Measurements from ENCODE around the gene ZNF197.

DNA sequence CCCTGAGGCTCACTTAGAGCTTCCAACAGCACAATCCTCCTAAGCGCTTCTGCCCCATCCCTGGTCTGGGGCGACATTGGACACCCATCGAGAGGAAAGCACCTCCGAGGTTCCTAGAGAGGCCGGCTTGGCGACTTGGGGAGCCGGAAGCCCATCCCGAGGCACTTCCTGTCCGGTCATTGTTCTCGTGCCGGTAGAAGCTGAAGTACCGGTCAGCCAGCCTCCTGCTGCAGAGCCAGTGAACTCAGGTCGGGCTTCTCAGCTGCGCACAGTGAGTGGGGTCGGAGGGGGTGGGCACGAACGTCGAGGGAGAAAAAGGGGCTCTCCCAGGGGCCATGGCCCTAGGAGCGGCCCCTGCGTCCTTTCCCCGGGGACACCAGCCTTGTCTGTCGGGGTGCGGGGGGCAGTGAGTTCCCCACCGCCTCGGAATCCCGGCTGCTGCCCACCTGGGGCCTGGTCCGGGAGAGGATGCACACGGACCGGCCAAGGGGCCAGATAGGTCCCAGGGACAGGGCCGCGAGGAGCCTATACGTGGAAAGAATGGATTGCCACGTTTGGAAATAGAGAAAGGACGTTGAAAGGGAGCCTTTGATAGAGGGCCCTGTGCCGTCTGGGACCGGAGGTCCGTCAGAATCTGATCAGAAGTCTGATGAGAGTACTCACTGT, 23.9 kb downstream of the ZNF197 start, which contains the start of gene ZNF35:
- TF ChIP-seq, protein P1, sequence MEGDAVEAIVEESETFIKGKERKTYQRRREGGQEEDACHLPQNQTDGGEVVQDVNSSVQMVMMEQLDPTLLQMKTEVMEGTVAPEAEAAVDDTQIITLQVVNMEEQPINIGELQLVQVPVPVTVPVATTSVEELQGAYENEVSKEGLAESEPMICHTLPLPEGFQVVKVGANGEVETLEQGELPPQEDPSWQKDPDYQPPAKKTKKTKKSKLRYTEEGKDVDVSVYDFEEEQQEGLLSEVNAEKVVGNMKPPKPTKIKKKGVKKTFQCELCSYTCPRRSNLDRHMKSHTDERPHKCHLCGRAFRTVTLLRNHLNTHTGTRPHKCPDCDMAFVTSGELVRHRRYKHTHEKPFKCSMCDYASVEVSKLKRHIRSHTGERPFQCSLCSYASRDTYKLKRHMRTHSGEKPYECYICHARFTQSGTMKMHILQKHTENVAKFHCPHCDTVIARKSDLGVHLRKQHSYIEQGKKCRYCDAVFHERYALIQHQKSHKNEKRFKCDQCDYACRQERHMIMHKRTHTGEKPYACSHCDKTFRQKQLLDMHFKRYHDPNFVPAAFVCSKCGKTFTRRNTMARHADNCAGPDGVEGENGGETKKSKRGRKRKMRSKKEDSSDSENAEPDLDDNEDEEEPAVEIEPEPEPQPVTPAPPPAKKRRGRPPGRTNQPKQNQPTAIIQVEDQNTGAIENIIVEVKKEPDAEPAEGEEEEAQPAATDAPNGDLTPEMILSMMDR (IDR thresholded peaks at IDR 0.05): no peak
- no peak for TF ChIP-seq POLR2A (IDR thresholded peaks at IDR 0.05)
